Hepatocyte (in vitro differentiated cells): ENCODE data around the gene SEC63. TPM values are rescaled to one million over a fixed set of nuclear protein-coding genes. Genes with fewer than 3 reads are reported as not detected.

Experiments
- DNase-seq: peaks from one replicate; pipeline ENCODE4 v3.0.0-alpha.2; 2016; ENCODE audit warnings: low spot score
- H2AFZ ChIP-seq: fragments of 200-600 bp; sonication (generic); 2 replicates; pipeline ENCODE4 v1.6.0; 2016; ENCODE audit warnings: antibody characterized with exemption, mild to moderate bottlenecking
- H3K27ac ChIP-seq: fragments of 200-600 bp; sonication (generic); 2 replicates; pipeline ENCODE4 v1.5.1; 2016; ENCODE audit warnings: mild to moderate bottlenecking
- H3K27me3 ChIP-seq: fragments of 200-600 bp; sonication (generic); 2 replicates; pipeline ENCODE4 v1.6.1; 2016
- H3K36me3 ChIP-seq: fragments of 200-600 bp; sonication (generic); replicated peaks from 2 replicates; pipeline ENCODE4 v1.5.1; 2016; ENCODE audit warnings: low read depth; ENCODE audit not compliant: insufficient read depth
- H3K4me1 ChIP-seq: fragments of 200-600 bp; sonication (generic); 2 replicates; pipeline ENCODE4 v1.5.1; 2016; ENCODE audit warnings: mild to moderate bottlenecking, moderate library complexity; ENCODE audit not compliant: insufficient read depth
- H3K4me2 ChIP-seq: fragments of 200-600 bp; sonication (generic); 2 replicates; pipeline ENCODE4 v1.6.0; 2016
- H3K4me3 ChIP-seq: fragments of 200-600 bp; sonication (generic); 2 replicates; pipeline ENCODE4 v1.5.1; 2016; ENCODE audit warnings: mild to moderate bottlenecking
- H3K79me2 ChIP-seq: fragments of 200-600 bp; sonication (generic); 2 replicates; pipeline ENCODE4 v1.6.0; 2017; ENCODE audit warnings: mild to moderate bottlenecking
- H3K9me2 ChIP-seq: fragments of 200-600 bp; sonication (generic); replicated peaks from 2 replicates; pipeline ENCODE4 v1.6.0; 2017; ENCODE audit warnings: mild to moderate bottlenecking; ENCODE audit not compliant: insufficient read depth
- H3K9me3 ChIP-seq: fragments of 200-600 bp; sonication (generic); 2 replicates; pipeline ENCODE4 v1.5.1; 2016; ENCODE audit warnings: low read depth, mild to moderate bottlenecking
- H4K20me1 ChIP-seq: fragments of 200-600 bp; sonication (generic); 2 replicates; pipeline ENCODE4 v1.6.0; 2016; ENCODE audit warnings: mild to moderate bottlenecking; ENCODE audit not compliant: insufficient read depth, poor library complexity, severe bottlenecking
- EZH2 ChIP-seq: fragments of 200-600 bp; sonication (generic); IDR thresholded peaks from 2 replicates; pipeline ENCODE4 v1.6.1; 2016; ENCODE audit warnings: antibody characterized with exemption, mild to moderate bottlenecking, borderline replicate concordance
- EZH2phosphoT487 ChIP-seq: fragments of 200-600 bp; sonication (generic); IDR thresholded peaks from one replicate; pipeline ENCODE4 v1.6.1; 2018; ENCODE audit warnings: antibody characterized with exemption, mild to moderate bottlenecking, low read depth, moderate library complexity; ENCODE audit not compliant: unreplicated experiment, severe bottlenecking
- WGBS: methylation state at CpG from one replicate; pipeline ENCODE4 v1.1.6; 2016; ENCODE audit warnings: low lambda C conversion rate; ENCODE audit errors: missing lambda C conversion rate; 5-methylcytosine and 5-hydroxymethylcytosine counted together
- polyA plus RNA-seq: library from polyadenylated mRNA; unstranded; fragments of >200 nt; fragmentation: Nextera tagmentation; extraction: Ambion mirVana; gene quantifications from 2 replicates; pipeline ENCODE4 v1.2.1, GENCODE V29; 2016
- total RNA-seq: library from RNA; depleted of rRNA; stranded (reverse); fragments of >200 nt; gene quantifications from 2 replicates; pipeline ENCODE4 v1.2.3, GENCODE V29; 2014
- TF ChIP-seq, protein P1 (sequence below): fragments of 200-600 bp; sonication (generic); IDR thresholded peaks from 2 replicates; pipeline ENCODE4 v1.5.1; 2016; ENCODE audit warnings: antibody characterized with exemption, mild to moderate bottlenecking; ENCODE audit not compliant: poor library complexity

SEC63 gene
- total and polyA plus RNA-seq, 2 experiments from 2014 or later, result 36.6 to 131 TPM

DNA sequence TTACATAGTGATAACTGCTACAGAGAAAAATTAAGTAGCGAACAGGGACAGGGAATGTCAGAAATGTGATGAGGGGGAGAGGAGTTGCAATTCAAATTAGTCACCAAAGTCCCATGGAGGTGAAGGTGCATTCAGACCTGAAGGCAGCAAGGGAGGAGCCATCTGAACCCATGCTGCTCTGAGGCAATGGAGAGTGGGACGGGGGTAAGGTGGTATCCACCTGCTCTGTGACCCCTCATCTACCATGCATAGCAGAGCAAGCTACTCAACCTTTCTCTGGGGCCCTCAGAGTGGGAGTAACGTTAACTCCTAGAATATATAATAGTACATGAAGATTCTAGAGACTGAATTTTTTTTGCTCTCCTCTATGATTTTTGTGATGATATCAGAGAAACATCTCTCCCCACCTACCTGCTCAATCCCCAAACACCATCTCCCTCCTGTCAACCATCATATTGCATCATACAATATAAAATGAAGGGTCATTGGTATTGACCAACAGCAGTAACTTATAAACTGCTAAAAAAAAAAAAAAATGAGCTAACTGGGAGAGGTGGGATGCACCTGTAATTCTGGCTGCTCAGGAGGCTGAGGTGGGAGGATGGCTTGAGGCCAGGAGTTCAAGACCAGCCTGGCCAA, 117.3 kb downstream of the SEC63 start:
- Histone ChIP-seq H3K9me3 (no peaks in the 10 kb centered on the region), H2AFZ (no peak overlapping the region), H3K27ac (no peak overlapping the region), H3K9me2 (no peaks in the 10 kb centered on the region), H4K20me1 (no peaks in the 10 kb centered on the region), H3K36me3 (no peaks in the 10 kb centered on the region), H3K4me3 (no peak overlapping the region), H3K4me1 (no peaks in the 10 kb centered on the region), H3K4me2 (no peak overlapping the region), H3K27me3 (no peaks in the 10 kb centered on the region), H3K79me2 (no peaks in the 10 kb centered on the region)
- DNase-seq, result no peak
- TF ChIP-seq, protein P1, sequence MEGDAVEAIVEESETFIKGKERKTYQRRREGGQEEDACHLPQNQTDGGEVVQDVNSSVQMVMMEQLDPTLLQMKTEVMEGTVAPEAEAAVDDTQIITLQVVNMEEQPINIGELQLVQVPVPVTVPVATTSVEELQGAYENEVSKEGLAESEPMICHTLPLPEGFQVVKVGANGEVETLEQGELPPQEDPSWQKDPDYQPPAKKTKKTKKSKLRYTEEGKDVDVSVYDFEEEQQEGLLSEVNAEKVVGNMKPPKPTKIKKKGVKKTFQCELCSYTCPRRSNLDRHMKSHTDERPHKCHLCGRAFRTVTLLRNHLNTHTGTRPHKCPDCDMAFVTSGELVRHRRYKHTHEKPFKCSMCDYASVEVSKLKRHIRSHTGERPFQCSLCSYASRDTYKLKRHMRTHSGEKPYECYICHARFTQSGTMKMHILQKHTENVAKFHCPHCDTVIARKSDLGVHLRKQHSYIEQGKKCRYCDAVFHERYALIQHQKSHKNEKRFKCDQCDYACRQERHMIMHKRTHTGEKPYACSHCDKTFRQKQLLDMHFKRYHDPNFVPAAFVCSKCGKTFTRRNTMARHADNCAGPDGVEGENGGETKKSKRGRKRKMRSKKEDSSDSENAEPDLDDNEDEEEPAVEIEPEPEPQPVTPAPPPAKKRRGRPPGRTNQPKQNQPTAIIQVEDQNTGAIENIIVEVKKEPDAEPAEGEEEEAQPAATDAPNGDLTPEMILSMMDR, result no peak
- TF ChIP-seq EZH2phosphoT487 (no peak), EZH2 (no peak)
- WGBS, result 91% methylated on average over 3 of the region's 3 CpGs

DNA sequence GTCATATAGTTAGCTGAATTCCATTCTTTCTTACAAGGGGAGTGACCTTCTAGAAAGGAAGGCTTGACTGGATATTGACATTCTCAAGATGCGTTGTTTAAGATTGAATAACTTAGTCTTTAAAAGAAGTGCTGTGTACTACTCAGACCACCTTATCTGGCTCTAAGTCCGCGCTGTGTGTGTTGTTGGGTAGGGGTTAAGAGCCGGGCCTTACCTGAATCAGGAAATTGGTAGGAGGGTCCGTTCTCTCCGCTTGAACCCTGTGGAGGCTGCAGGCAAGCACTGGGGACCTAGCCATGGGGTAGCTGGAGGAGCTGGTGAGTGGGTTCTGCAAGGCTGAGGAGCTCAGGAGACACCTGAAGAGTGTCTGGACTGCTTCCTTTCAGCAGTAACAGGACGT, 124.9 kb downstream of the SEC63 start:
- H3K36me3 ChIP-seq, result no peaks in the 10 kb centered on the region
- TF ChIP-seq, protein P1, result no peak
- TF ChIP-seq EZH2phosphoT487 (no peak), EZH2 (no peak)
- no peak overlapping the region for H3K4me3 ChIP-seq
- DNase-seq, result no peak
- H3K4me2 ChIP-seq, result no peak overlapping the region
- H2AFZ ChIP-seq, result no peak overlapping the region
- no peaks in the 10 kb centered on the region for H3K9me3 ChIP-seq
- H4K20me1 ChIP-seq, result no peaks in the 10 kb centered on the region
- H3K27me3 ChIP-seq, result no peaks in the 10 kb centered on the region
- no peaks in the 10 kb centered on the region for H3K79me2 ChIP-seq
- no peaks in the 10 kb centered on the region for H3K4me1 ChIP-seq
- WGBS, result 90% methylated on average over 7 of the region's 7 CpGs
- H3K9me2 ChIP-seq, result no peaks in the 10 kb centered on the region
- H3K27ac ChIP-seq, result no peak overlapping the region

DNA sequence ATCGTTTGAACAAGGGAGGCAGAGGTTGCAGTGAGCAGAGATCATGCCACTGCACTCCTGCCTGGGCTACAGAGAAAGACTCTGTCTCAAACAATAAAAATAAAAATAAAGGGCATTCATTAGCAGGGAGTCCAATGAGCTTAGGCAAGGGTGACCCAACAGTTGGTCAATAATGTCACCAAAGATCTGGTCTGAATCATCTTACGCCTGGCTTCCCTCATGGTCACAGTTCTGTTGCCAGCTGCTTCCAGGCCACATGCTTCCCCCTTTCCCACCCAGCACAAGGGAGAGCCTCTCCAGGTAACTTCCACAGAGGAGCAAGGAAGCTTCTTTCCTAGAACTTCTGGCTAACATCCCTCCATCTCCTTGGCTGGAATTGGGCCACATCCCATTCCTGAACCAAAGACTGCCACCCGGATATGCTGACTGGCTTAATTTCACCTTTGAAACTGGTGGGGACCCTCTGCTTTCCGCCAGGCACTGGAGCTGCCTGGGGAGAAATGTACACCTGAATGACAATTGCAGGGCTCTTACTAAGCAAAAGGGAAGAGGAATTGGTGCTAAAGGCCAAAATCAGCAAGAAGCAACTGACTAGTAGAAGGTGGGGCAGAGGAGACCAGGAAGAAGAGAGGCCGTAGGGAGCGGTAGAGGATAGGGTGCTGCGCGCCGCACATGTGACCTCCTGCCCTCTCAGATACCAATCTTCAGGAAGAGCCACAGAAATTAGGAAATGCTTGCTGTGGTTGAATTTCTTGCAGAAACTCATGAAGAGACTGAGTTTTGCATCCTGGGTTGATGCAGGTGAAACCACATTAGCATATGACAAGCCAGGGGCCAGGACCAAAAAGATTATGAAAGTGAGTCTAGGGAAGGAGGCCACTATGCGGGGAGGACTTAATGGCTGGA, 125.6 kb downstream of the SEC63 start:
- Histone ChIP-seq H3K4me3 (no peak overlapping the region), H3K27me3 (no peaks in the 10 kb centered on the region), H3K4me2 (no peak overlapping the region), H3K36me3 (no peaks in the 10 kb centered on the region), H2AFZ (no peak overlapping the region), H3K9me3 (no peaks in the 10 kb centered on the region), H3K79me2 (no peaks in the 10 kb centered on the region), H4K20me1 (no peaks in the 10 kb centered on the region), H3K27ac (no peak overlapping the region), H3K9me2 (no peaks in the 10 kb centered on the region), H3K4me1 (no peaks in the 10 kb centered on the region)
- 89% methylated on average over 10 of the region's 10 CpGs for WGBS
- TF ChIP-seq, protein P1, result no peak
- TF ChIP-seq EZH2phosphoT487 (no peak), EZH2 (no peak)
- no peak for DNase-seq
